GM21529 (cell line): ENCODE measurements around the gene MAST4.

Source experiments
- ATAC-seq: cut with Tn5 transposase; IDR thresholded peaks from one replicate; pipeline ENCODE4 v1.9.1; 2021; ENCODE audit not compliant: unreplicated experiment

Gene MAST4

GRCh38 chr5:66644111-66644510 lies 47.9 kb downstream of the MAST4 start:
- ATAC-seq, result no peak

DNA sequence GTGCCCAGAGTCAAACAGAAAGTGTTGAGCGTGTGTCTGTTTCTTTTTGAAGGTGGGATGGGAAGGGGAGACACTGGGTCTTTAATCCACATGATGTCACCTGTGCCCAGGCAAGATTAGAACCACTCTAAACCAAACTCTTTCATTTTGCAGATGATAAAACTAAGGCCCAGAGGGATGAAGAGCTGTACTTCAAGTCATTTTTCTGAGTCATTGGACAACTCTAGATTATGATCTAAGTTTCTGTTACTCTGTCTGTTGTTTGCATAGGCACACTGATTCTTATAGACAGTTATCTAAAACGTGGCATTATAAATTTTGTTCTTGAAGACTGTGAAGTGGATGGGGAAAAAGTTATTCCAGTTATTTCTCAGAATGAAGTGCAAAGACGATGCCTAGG lies 48.8 kb downstream of the MAST4 start:
- ATAC-seq, result no peak

GRCh38 chr5:66646570-66646969 lies 50.4 kb downstream of the MAST4 start:
- ATAC-seq, result no peak

DNA sequence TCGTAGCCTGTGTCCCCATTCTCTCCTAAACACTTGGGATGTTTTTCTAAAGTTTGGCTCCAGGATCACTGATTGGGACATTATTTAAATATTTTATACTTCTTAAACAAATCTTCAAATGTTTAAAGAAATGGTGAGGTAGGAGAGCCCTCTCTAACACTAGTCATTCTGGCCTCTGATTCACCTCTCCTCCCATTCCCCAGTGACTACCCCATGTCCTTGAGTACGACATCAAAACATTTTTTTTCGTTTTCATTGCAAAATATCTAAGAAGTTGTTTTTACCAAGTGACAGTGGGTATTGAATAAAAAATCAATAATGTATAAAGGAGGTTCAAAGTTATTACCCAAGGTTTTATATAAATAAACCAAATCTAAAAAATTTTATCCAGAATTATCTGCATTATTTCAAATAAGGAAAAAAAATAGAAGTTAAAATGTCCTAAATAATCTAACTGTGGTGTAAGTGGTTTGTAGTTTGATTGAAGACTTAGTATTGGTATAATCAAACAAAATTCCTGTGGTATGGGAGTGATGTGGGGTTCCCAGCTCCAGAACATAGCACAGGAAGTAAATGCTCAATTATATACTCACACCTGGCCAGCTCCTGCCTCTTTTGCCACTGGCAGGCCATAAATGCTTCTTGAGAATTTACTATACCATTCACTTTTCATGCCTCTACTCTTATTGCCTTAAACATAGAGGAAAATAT lies 51.1 kb downstream of the MAST4 start:
- no peak for ATAC-seq

DNA sequence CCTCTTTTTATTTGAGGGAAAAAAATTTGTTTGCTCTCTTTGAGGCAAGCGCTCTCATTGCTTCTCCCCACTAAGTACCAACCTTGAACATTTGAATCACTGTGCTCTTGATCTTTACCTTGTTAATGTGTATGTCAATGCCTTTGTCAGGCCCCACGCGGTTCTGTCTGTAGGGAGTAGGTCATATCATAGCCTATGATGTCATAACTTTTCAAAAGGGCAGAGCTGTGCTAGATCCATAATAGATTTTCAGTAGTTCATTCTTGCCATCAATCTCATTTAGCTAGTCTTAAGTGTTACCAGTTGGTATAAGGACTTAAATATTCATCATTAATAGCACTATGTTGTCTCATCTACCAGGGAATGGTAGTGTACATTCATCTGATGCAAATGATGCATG lies 56.6 kb downstream of the MAST4 start:
- ATAC-seq, result no peak

DNA sequence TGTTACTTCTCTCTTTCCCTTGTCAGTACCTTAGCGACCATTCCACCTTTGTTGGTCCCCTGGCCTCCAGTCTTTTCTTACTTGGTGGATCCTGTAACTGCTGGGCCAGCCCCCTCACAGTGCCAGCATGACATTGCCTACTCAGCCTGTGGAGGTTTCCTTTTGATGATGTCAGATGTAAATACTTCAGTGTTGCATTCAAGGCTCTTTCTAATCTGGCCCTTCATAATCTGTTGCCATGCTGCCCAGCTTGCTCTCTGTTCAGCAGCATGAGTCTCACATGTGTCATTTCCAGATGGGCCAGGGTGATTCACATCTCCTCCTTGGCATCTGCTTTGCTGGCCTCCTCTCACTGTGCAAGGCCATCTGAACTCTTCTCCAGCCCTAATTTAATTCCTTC lies 57.1 kb downstream of the MAST4 start:
- no peak for ATAC-seq

GRCh38 chr5:66655395-66656324 lies 59.5 kb downstream of the MAST4 start:
- no peak for ATAC-seq

- ATAC-seq, result no peak
These were observed 62.3 kb downstream of the MAST4 start for GRCh38 chr5:66658516-66658915.

- ATAC-seq, result no peak
These were observed 63.6 kb downstream of the MAST4 start for GRCh38 chr5:66659780-66660179.

GRCh38 chr5:66660396-66660795 lies 64.2 kb downstream of the MAST4 start:
- ATAC-seq, result no peak

GRCh38 chr5:66661149-66661548 lies 65.0 kb downstream of the MAST4 start:
- ATAC-seq, result no peak

DNA sequence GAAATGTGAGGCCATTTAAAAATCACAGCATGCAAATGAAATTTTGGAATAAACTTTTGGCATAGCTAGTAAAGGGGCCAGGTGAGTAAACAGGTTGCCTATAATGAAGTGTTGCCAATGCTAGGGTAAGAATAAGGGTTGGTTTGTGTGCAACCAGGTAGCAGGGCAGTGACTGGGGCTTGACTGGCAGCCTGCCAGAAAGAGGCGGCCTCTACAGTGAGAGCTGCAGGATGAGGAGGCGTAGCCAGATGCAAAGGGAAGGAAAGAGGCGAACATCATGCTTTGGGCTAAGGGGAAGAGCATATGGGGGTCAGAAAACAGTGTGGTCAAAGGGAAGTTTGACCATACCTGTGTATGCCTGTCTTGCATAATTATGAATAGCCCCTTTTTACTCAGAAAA lies 70.6 kb downstream of the MAST4 start:
- no peak for ATAC-seq

DNA sequence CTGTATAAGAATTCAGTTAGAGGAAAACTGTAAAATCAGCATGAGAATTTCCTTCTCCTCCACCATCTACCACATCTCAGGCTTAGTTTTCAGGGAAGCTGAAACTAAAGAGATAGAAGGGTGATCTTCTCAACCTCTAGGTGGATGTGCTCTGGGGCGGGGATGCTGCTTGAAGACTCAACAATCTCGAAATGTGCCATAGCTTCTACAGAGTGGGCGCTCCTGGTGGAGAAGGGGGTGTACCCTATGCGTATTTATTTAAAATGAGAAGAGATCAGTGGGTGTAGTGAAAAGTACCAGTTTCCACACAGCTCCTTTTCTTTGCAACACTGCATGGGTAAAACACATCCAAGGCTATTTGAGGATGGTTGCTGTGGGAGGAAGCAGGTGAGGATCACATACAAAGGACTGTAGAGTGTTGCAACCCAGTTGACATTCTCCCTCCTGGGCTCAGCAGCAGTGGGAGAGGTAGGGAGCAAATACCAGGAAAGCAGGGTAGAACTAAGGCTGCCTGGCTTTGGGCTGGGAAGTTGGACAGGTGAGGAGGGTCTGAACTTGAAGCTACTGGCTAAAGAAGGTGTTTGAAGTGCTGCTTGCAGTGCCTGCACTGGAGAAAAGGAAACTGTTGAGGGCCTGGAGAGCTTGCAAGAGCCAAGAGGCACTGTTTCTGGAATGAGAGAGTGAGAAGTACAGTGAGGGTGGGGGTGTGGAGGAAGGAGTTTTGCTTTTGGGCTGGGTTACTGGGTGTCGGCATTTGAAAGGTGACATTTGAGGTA lies 73.1 kb downstream of the MAST4 start:
- ATAC-seq, result no peak

DNA sequence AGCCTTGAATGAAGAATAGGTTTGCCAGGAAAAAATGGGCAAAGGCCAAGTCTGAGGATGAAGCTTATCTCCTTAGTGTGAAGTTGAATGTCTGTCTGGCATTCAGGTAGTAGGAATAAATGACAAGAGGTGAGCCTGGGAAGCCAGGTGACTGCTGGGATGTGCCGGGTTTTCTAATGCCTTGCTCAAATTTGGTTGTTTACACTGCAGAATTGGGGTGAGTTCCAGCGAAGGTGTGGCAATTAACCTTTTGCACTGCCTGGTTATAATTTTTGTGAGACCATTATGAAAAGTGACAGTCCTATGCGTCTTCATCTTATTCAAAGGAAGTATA lies 73.6 kb downstream of the MAST4 start:
- ATAC-seq, result no peak

- ATAC-seq, result no peak
These were observed 75.1 kb downstream of the MAST4 start for GRCh38 chr5:66671305-66671704.

DNA sequence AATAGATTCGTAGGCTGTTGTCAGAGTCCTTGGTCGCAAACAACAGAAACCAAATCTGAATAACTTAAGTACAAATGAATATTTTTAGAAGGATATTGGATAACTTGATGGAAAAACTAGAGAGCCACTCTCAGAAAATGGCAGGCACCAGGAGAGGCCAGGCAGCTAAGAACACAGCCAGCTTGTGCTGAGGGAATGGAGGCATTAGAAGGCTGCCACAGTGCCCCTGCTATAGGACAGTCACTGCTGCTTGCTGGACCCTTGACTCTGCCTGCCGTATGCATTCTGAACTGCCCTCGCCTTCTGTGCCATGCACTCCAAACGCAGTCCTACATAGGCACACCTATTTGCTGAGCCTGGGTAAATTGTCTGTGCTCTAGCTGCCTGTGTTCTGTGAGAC lies 78.6 kb downstream of the MAST4 start:
- no peak for ATAC-seq

DNA sequence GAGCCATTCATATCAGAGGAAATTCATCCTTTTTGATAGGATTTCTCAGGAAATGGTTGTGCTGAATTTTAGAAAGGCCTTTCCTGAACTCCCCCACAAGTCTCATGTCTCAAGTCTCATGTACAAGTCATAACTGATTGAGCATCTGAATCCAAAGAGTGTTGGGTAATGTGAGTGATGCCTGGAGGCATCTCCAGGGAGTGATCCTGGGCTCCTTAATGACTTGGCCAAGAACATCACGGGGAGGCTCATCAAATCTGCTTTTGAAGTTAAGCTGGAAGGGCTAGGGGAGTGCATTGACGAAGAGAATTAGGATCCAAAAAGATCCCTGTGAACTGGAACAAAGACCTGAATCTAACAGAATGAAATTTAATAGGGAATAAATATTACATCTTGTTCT lies 79.2 kb downstream of the MAST4 start:
- ATAC-seq, result no peak

DNA sequence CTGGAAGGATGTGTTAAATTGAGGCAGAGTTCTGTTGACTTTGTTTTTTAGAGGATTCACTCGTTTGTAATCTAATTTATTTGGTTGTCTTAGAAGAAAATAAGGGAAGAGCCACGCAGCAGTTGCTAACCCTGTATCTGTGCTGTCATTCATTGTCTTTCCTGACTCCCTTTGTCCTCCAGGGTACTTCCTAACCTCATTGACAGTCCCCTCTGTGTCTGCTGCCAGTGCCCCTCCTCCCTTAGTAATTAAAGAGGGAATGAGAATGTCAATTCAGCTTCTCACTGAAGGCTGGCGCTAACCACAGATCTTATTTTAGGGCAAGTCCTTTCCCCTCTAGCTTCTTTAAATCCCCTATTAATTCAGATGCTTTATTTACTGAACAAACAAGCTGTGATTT lies 84.0 kb downstream of the MAST4 start:
- no peak for ATAC-seq

DNA sequence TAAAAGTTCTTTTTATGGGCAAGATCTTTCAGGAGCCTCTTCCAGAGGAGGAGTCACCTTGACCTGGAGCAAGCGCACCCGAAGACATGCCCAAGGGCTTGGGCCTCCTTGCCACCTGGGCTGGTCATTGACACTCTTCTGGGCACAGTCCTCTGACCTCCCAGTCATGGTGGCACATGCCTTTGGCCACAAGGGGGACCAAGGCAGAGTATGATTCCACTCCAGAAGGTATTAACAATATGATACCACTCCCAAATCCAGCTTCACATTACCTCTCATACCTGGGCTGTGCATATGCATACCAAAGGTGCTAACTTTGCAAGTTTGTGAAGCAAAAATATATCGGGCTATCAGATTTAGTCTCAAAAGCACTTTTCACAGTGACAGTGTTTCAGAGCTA lies 84.6 kb downstream of the MAST4 start:
- no peak for ATAC-seq

- no peak for ATAC-seq
These were observed 88.5 kb downstream of the MAST4 start for GRCh38 chr5:66684663-66685062.

- no peak for ATAC-seq
These were observed 93.5 kb downstream of the MAST4 start for GRCh38 chr5:66689522-66690220.
